ENCODE measurements around the gene MAP7.
"Not testable (repeated sequence)": the region's sequence is repeated elsewhere in the genome, so short reads cannot be mapped to it uniquely, and the experiment has no call there.

Gene MAP7

GRCh38 chr6:136471922-136472321 is 78.3 kb downstream of the MAP7 start:
- no peak for DNase-seq (ENCODE audit: low read depth in 4 of 4, low spot score in 1 of 4)

GRCh38 chr6:136471372-136471771 is 78.8 kb downstream of the MAP7 start:
- DNase-seq (ENCODE audit: low read depth in 4 of 4, low spot score in 1 of 4): no peak

- DNase-seq (ENCODE audit: low read depth in 4 of 4, low spot score in 1 of 4): no peak
Observed at GRCh38 chr6:136470044-136470443, 80.2 kb downstream of the MAP7 start.

- no peak for DNase-seq (ENCODE audit: low read depth in 4 of 4, low spot score in 1 of 4)
Observed at GRCh38 chr6:136469154-136469553, 81.1 kb downstream of the MAP7 start.

- no peak for DNase-seq (ENCODE audit: low read depth in 4 of 4, low spot score in 1 of 4)
Observed at GRCh38 chr6:136468711-136469110, 81.5 kb downstream of the MAP7 start.

GRCh38 chr6:136467186-136467585 is 83.0 kb downstream of the MAP7 start:
- no peak for DNase-seq (ENCODE audit: low read depth in 4 of 4, low spot score in 1 of 4)

- no peak for DNase-seq (ENCODE audit: low read depth in 4 of 4, low spot score in 1 of 4)
Observed at GRCh38 chr6:136466777-136467176, 83.4 kb downstream of the MAP7 start.

GRCh38 chr6:136465766-136466303 is 84.4 kb downstream of the MAP7 start:
- no peak for DNase-seq (ENCODE audit: low read depth in 4 of 4, low spot score in 1 of 4)

GRCh38 chr6:136464874-136465273 is 85.3 kb downstream of the MAP7 start:
- DNase-seq (ENCODE audit: low read depth in 4 of 4, low spot score in 1 of 4): no peak

GRCh38 chr6:136464148-136464547 is 86.1 kb downstream of the MAP7 start:
- DNase-seq (ENCODE audit: low read depth in 4 of 4, low spot score in 1 of 4): no peak

GRCh38 chr6:136463743-136464142 is 86.5 kb downstream of the MAP7 start:
- no peak for DNase-seq (ENCODE audit: low read depth in 4 of 4, low spot score in 1 of 4)

GRCh38 chr6:136446579-136447187 is 103.5 kb downstream of the MAP7 start:
- no peak for DNase-seq (ENCODE audit: low read depth in 4 of 4, low spot score in 1 of 4)

GRCh38 chr6:136446145-136446544 is 104.1 kb downstream of the MAP7 start:
- no peak for DNase-seq (ENCODE audit: low read depth in 4 of 4, low spot score in 1 of 4)

GRCh38 chr6:136445063-136445462 is 105.2 kb downstream of the MAP7 start:
- no peak for DNase-seq (ENCODE audit: low read depth in 4 of 4, low spot score in 1 of 4)

GRCh38 chr6:136440203-136440602 is 110.0 kb downstream of the MAP7 start:
- no peak for DNase-seq (ENCODE audit: low read depth in 4 of 4, low spot score in 1 of 4)

GRCh38 chr6:136439514-136440190 is 110.6 kb downstream of the MAP7 start:
- no peak for DNase-seq (ENCODE audit: low read depth in 4 of 4, low spot score in 1 of 4)

GRCh38 chr6:136438441-136438840 is 111.8 kb downstream of the MAP7 start:
- no peak for DNase-seq (ENCODE audit: low read depth in 4 of 4, low spot score in 1 of 4)

- DNase-seq (ENCODE audit: low read depth in 4 of 4, low spot score in 1 of 4): no peak
Observed at GRCh38 chr6:136437246-136437645, 113.0 kb downstream of the MAP7 start.

- no peak for DNase-seq (ENCODE audit: low read depth in 4 of 4, low spot score in 1 of 4)
Observed at GRCh38 chr6:136435101-136435500, 115.1 kb downstream of the MAP7 start.

- DNase-seq (ENCODE audit: low read depth in 4 of 4, low spot score in 1 of 4): not testable (repeated sequence)
Observed at GRCh38 chr6:136431306-136431705, 118.9 kb downstream of the MAP7 start.

- no peak for DNase-seq (ENCODE audit: low read depth in 4 of 4, low spot score in 1 of 4)
Observed at GRCh38 chr6:136429264-136430065, 120.8 kb downstream of the MAP7 start.

GRCh38 chr6:136427378-136427717 is 122.9 kb downstream of the MAP7 start:
- no peak for DNase-seq (ENCODE audit: low read depth in 4 of 4, low spot score in 1 of 4)

All from stimulated activated CD4-positive, alpha-beta T cell treated with anti-CD3 and anti-CD28 coated beads, Interleukin-1b, Interleukin-23, amount 100 ng/mL, for 24 hours (primary cell).